GM12873 (cell line): ENCODE data around the gene RNF32.

ENCODE experiments used
- TF ChIP-seq, protein P1 (sequence below): IDR thresholded peaks from 2 replicates; pipeline ENCODE4 v1.5.1; 2012; ENCODE audit warnings: low read depth, mild to moderate bottlenecking, moderate library complexity, low read length, control low read depth; ENCODE audit not compliant: insufficient read depth; ENCODE audit errors: missing control alignments

RNF32 gene

DNA sequence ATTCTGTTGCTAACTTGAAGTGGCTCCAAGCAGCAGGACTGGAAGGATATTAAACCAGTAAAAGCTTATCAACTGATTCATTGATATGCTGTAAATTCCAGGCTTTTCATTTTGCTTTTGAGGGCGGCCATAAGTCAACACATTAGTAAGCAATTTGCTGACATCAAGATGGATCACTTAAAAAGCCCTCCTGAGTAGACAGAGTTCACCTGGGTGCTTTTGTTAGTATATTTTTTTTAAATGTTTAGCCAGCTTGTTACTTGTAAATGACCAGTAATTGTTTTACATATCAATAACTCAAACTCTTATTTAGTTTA is 26.5 kb downstream of the RNF32 start:
- TF ChIP-seq, protein P1, sequence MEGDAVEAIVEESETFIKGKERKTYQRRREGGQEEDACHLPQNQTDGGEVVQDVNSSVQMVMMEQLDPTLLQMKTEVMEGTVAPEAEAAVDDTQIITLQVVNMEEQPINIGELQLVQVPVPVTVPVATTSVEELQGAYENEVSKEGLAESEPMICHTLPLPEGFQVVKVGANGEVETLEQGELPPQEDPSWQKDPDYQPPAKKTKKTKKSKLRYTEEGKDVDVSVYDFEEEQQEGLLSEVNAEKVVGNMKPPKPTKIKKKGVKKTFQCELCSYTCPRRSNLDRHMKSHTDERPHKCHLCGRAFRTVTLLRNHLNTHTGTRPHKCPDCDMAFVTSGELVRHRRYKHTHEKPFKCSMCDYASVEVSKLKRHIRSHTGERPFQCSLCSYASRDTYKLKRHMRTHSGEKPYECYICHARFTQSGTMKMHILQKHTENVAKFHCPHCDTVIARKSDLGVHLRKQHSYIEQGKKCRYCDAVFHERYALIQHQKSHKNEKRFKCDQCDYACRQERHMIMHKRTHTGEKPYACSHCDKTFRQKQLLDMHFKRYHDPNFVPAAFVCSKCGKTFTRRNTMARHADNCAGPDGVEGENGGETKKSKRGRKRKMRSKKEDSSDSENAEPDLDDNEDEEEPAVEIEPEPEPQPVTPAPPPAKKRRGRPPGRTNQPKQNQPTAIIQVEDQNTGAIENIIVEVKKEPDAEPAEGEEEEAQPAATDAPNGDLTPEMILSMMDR: no peak

DNA sequence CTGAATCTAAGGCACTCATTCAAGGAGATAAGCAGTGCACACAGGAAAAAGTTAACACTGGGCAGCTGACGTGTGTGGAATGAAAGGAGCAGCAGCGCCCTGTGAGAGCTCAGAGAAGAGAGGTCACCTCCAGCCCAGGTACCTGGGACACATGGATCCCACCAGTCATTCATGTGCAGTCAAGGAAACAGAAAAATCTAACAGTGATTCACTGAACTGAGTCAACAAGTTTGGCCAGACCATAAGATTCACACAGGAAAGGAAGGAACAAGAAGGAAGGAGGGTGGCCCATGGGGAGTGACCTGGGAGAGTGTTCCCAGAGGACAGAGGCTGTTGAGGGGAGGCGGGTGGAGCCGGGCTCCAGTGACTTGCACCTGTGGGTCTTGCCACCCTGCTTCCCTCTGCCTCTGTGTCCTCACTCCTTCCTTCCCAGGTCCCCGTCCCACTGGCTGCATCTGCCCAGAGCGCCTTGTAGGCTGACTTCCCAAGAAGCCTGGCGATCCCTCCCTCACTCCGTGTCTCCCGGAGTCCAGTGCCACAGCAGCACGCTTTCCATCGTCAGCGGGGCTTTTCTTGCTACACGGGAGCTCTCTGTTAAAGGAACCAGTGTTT is 27.7 kb downstream of the RNF32 start:
- TF ChIP-seq, protein P1: no peak

DNA sequence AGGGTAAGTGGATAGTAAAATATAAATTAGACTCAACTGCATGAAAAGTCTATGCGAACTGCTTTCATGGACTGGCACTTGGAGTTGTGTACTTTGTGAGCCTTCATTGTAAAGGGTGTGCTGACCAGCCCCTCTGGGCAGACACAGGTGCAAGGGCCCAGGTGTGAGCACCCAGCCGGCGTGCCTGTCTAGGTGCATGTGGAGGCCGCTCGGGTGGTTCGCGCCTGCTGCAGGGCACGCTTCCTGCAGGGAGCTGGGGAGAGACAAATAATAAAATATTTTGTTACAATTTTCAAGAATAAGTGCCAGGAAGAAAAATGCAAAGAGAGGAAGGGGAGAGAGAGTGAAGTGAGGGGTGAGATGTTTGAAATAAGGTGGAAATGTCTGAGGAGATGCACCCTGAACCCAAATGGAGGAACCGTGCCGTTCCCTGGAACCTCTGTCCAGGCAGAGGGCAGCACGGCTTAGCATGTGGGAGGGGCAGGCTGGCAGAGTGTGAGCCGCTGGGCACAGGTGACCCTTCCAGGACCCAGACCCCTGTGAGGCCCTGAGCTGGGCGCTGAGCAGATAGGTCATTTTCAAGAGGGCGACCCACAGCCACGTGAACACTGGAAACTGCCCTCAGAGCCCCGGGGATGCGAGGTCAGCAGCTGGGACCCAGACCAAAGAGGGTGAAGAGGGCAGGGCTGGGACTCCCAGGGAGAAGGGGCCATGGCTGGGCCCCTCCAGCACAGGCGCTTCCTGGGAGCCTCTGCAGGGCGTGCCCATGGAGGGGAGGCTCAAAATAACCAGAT is 28.7 kb downstream of the RNF32 start:
- TF ChIP-seq, protein P1: no peak

DNA sequence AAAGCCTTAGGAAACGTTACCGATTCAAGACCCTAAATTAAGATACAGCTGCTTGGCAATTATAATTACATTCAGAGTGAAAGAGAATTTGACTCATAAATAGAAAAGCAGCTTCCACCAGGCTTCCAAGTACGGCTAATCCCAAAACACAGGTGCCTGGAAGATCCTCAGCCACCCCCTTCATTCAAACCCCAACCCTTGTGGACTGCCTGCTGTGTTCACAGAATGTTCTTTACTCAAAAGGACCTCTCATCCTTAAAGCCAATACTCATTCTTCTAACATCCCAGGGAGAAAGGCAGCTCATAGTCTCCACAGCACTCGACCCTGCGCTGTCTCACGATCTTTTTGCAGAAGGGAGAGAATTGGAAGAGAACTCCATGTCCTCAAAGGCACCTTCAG is 32.9 kb downstream of the RNF32 start:
- TF ChIP-seq, protein P1: no peak

DNA sequence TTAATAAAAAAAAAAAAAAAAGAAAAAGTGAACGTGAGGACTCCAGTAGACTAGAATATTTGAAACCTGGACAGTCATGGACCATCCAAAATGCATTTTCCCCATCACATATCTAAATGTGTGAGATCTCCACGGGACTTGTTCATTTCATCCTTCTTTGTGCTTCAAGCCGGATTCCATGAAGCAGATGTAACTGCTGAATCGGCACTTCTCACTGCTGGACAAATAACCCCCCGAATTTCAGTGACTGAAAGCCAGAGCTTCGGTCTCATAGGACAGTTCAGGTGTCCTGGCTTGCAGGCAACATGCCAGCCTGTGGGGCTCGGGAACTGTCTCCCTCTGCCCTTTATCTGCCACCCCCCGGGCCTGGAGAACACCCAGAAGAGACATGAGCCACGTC is 33.3 kb downstream of the RNF32 start:
- TF ChIP-seq, protein P1: no peak

DNA sequence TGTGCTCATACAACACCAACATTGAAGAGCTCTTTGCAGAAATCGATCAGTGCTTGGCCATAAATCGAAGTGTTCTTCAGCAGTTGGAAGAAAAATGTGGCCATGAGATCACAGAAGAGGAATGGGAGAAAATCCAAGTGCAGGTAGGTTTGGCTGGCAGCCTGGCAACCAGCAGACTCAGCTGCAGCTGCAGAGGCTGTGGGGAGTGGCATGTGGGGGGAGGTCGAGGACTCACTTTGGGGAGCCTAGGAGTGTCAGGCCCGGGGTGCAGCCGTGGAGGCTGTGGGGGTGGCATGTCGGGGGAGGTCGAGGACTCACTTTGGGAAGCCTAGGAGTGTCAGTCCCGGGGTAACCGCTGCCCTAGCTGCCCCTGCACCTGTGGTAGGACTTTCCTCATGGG is 35.1 kb downstream of the RNF32 start:
- TF ChIP-seq, protein P1: no peak

DNA sequence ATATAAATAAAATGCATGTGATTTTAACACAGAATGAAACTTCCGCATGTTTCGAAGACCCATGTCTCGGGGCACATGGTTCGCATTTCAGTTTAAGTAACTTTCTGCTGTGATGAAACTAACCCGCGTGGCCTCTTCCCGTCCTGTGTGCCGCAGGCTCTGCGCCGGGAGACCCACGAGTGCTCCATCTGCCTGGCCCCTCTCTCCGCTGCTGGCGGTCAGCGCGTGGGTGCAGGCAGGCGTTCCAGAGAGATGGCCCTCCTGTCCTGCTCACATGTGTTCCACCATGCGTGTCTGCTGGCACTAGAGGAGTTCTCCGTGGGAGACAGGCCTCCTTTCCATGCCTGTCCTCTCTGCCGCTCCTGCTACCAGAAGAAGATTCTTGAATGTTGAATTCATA is 35.7 kb downstream of the RNF32 start:
- TF ChIP-seq, protein P1: no peak
